HEK293T (cell line): ENCODE data around the gene SETD1B.

Experiments used
- CTCF ChIA-PET: fragments of 350-600 bp; formaldehyde crosslinking; extraction: SDS; loops from one replicate; lab custom pipeline; 2021; ENCODE audit warnings: antibody characterized with exemption, inconsistent platforms; lab: Yijun Ruan, JAX
- POLR2A ChIA-PET: fragments of 350-600 bp; formaldehyde crosslinking; extraction: SDS; loops from one replicate; lab custom pipeline; 2020; ENCODE audit warnings: antibody characterized with exemption, inconsistent platforms; lab: Yijun Ruan, JAX
- DNase-seq: peaks from one replicate; pipeline ENCODE4 v3.0.0; 2012; ENCODE audit warnings: mixed read lengths; ENCODE audit errors: extremely low spot score
- ARNT ChIP-seq: fragments of 450-650 bp; IDR thresholded peaks from 2 replicates; pipeline ENCODE4 v1.6.1; 2017; ENCODE audit warnings: mild to moderate bottlenecking
- BHLHE40 ChIP-seq: fragments of 450-650 bp; IDR thresholded peaks from 2 replicates; pipeline ENCODE4 v1.6.1; 2016; ENCODE audit warnings: mild to moderate bottlenecking, moderate library complexity, borderline replicate concordance
- CTBP1 ChIP-seq: fragments of 450-650 bp; IDR thresholded peaks from 2 replicates; pipeline ENCODE4 v1.6.1; 2016; ENCODE audit warnings: borderline replicate concordance
- ELF4 ChIP-seq: fragments of 450-650 bp; IDR thresholded peaks from 2 replicates; pipeline ENCODE4 v1.6.1; 2017; ENCODE audit warnings: antibody characterized with exemption
- FOXA1 ChIP-seq: fragments of 450-650 bp; IDR thresholded peaks from 2 replicates; pipeline ENCODE4 v1.6.1; 2016; ENCODE audit warnings: mild to moderate bottlenecking
- FOXK2 ChIP-seq: fragments of 450-650 bp; IDR thresholded peaks from 2 replicates; pipeline ENCODE4 v1.6.1; 2016; ENCODE audit warnings: mild to moderate bottlenecking
- FOXM1 ChIP-seq: fragments of 450-650 bp; IDR thresholded peaks from 2 replicates; pipeline ENCODE4 v1.6.1; 2017; ENCODE audit warnings: mild to moderate bottlenecking, borderline replicate concordance
- HDGF ChIP-seq: fragments of 450-650 bp; IDR thresholded peaks from 2 replicates; pipeline ENCODE4 v1.6.1; 2017; ENCODE audit warnings: antibody characterized with exemption, borderline replicate concordance
- L3MBTL2 ChIP-seq: fragments of 450-650 bp; conservative IDR thresholded peaks from 2 replicates; pipeline ENCODE4 v1.6.1; 2016; ENCODE audit warnings: mild to moderate bottlenecking
- LEF1 ChIP-seq: fragments of 450-650 bp; IDR thresholded peaks from 2 replicates; pipeline ENCODE4 v1.6.1; 2017; ENCODE audit warnings: mild to moderate bottlenecking, borderline replicate concordance
- NFRKB ChIP-seq: fragments of 450-650 bp; IDR thresholded peaks from 2 replicates; pipeline ENCODE4 v1.6.1; 2016; ENCODE audit warnings: mild to moderate bottlenecking, moderate library complexity
- PKNOX1 ChIP-seq: fragments of 450-650 bp; IDR thresholded peaks from 2 replicates; pipeline ENCODE4 v1.6.1; 2016
- SP1 ChIP-seq: fragments of 450-650 bp; IDR thresholded peaks from 2 replicates; pipeline ENCODE4 v1.6.1; 2017
- SUZ12 ChIP-seq: fragments of 450-650 bp; IDR thresholded peaks from 2 replicates; pipeline ENCODE4 v1.6.1; 2016; ENCODE audit warnings: mild to moderate bottlenecking
- TARDBP ChIP-seq: fragments of 450-650 bp; IDR thresholded peaks from 2 replicates; pipeline ENCODE4 v1.6.1; 2016
- ZNF384 ChIP-seq: fragments of 450-650 bp; IDR thresholded peaks from 2 replicates; pipeline ENCODE4 v1.6.1; 2016

SETD1B gene

GRCh38 chr12:121793838-121794533 is 9.8 kb upstream of the SETD1B start:
- ChIA-PET CTCF (interaction anchor here (0.6 to 9.3 kb wide), 41 partner anchors 9 to 369 kb away, joined by 3 to 125 read pairs (median 4); partner anchors contain the start of gene PSMD9), POLR2A (interaction anchor here (0.7 to 7.9 kb wide), 7 partner anchors 9 to 106 kb away, joined by 3 to 125 read pairs (median 12); partner anchors contain the start of genes PSMD9 and SETD1B)
- DNase-seq, result peak; percentile 84
- TF ChIP-seq ELF4 (no peak), HDGF (no peak), L3MBTL2 (peak; percentile 83), BHLHE40 (no peak), LEF1 (no peak), TARDBP (no peak; the same call in 1 of the 2 replicates)

GRCh38 chr12:121794534-121795033 is 9.2 kb upstream of the SETD1B start:
- POLR2A ChIA-PET, result interaction anchor here (1.1 to 7.9 kb wide), 6 partner anchors 9 to 94 kb away, joined by 4 to 125 read pairs (median 13); partner anchors contain the start of genes PSMD9 and SETD1B
- TF ChIP-seq L3MBTL2 (no peak), LEF1 (no peak), ARNT (no peak)
- CTCF ChIA-PET, result interaction anchor here (0.5 to 9.3 kb wide), 46 partner anchors 8 to 1359 kb away, joined by 3 to 125 read pairs (median 4); partner anchors contain the start of gene PSMD9
- DNase-seq, result no peak

GRCh38 chr12:121795034-121795968 is 8.5 kb upstream of the SETD1B start:
- POLR2A ChIA-PET, result interaction anchor here (0.6 to 7.9 kb wide), 7 partner anchors 8 to 93 kb away, joined by 4 to 125 read pairs (median 6); partner anchors contain the start of genes PSMD9 and SETD1B
- CTCF ChIA-PET, result interaction anchor here (0.5 to 9.3 kb wide), 24 partner anchors 12 to 1359 kb away, joined by 3 to 125 read pairs (median 4); partner anchors contain the start of gene PSMD9
- TF ChIP-seq FOXA1, result no peak
- TF ChIP-seq TARDBP, result no peak
- TF ChIP-seq PKNOX1, result no peak
- TF ChIP-seq SUZ12, result no peak
- no peak for TF ChIP-seq FOXM1
- no peak for TF ChIP-seq CTBP1
- TF ChIP-seq SP1, result no peak
- no peak for TF ChIP-seq ELF4
- TF ChIP-seq HDGF, result no peak
- no peak for TF ChIP-seq LEF1
- TF ChIP-seq BHLHE40, result no peak
- peak; percentile 73 for DNase-seq

- peak; percentile 49 for DNase-seq
- CTCF ChIA-PET, result interaction anchor here (1.1 to 9.3 kb wide), 5 partner anchors 9 to 91 kb away, joined by 4 to 125 read pairs (median 54); partner anchors contain the start of gene PSMD9
- 0 out of 2 replicates have a peak, but pooled peaks have one; percentile 56 for TF ChIP-seq HDGF
- no peak for TF ChIP-seq TARDBP
- POLR2A ChIA-PET, result interaction anchor here (2.1 to 7.9 kb wide), 3 partner anchors 11 to 91 kb away, joined by 5 to 125 read pairs (median 15); partner anchors contain the start of gene PSMD9
Measured at GRCh38 chr12:121796855-121797751, 6.7 kb upstream of the SETD1B start.

GRCh38 chr12:121797937-121798786 is 5.6 kb upstream of the SETD1B start:
- POLR2A ChIA-PET, result interaction anchor here (1.0 to 7.9 kb wide), 5 partner anchors 10 to 90 kb away, joined by 3 to 125 read pairs (median 5); partner anchors contain the start of gene PSMD9
- CTCF ChIA-PET, result interaction anchor here (1.5 to 9.3 kb wide), 4 partner anchors 9 to 85 kb away, joined by 4 to 125 read pairs (median 70); partner anchors contain the start of gene TMEM120B
- no peak for DNase-seq
- TF ChIP-seq HDGF, result no peak
- TF ChIP-seq NFRKB, result no peak
- peak; percentile 63 for TF ChIP-seq L3MBTL2

- ChIA-PET POLR2A (interaction anchor here (1.0 to 7.9 kb wide), 6 partner anchors 10 to 90 kb away, joined by 3 to 125 read pairs (median 4); partner anchors contain the start of gene PSMD9), CTCF (interaction anchor here (1.5 to 9.3 kb wide), 3 partner anchors 13 to 86 kb away, joined by 4 to 125 read pairs (median 87); partner anchors contain the start of gene TMEM120B)
- no peak for TF ChIP-seq HDGF
- TF ChIP-seq PKNOX1, result no peak
- TF ChIP-seq L3MBTL2, result no peak
- TF ChIP-seq BHLHE40, result no peak
- no peak for TF ChIP-seq TARDBP
- no peak for TF ChIP-seq FOXM1
- TF ChIP-seq FOXK2, result no peak
- no peak for TF ChIP-seq NFRKB
- no peak for TF ChIP-seq ARNT
- TF ChIP-seq FOXA1, result no peak
- TF ChIP-seq ZNF384, result no peak
- no peak for TF ChIP-seq SUZ12
- TF ChIP-seq ELF4, result no peak
- no peak for TF ChIP-seq CTBP1
- no peak for TF ChIP-seq SP1
- no peak for TF ChIP-seq LEF1
- DNase-seq, result no peak
Measured at GRCh38 chr12:121798787-121799155, 5.0 kb upstream of the SETD1B start.
